Progenitor cell of endocrine pancreas (in vitro differentiated cells): ENCODE results near the gene FAM181A. TPM values are rescaled to one million over a fixed set of nuclear protein-coding genes. Genes with fewer than 3 reads are reported as not detected.

Source experiments
- DNase-seq: peaks from one replicate; pipeline ENCODE4 v3.0.0; 2021; ENCODE audit warnings: low spot score; ENCODE audit not compliant: unreplicated experiment
- H3K27ac Mint-ChIP-seq: 2 replicates; pipeline ENCODE4 v1.8.0; 2021; ENCODE audit warnings: mild to moderate bottlenecking, moderate library complexity, mixed read lengths
- H3K27me3 Mint-ChIP-seq: 2 replicates; pipeline ENCODE4 v1.8.0; 2021; ENCODE audit warnings: mixed read lengths
- H3K36me3 Mint-ChIP-seq: 2 replicates; pipeline ENCODE4 v1.8.0; 2022; ENCODE audit warnings: mixed read lengths; ENCODE audit not compliant: insufficient read depth
- H3K4me1 Mint-ChIP-seq: 2 replicates; pipeline ENCODE4 v1.8.0; 2021; ENCODE audit warnings: low read depth, mixed read lengths
- H3K4me3 Mint-ChIP-seq: 2 replicates; pipeline ENCODE4 v1.8.0; 2021; ENCODE audit warnings: low read depth, mild to moderate bottlenecking, moderate library complexity, mixed read lengths
- H3K9me3 Mint-ChIP-seq: 2 replicates; pipeline ENCODE4 v1.8.0; 2021; ENCODE audit warnings: low read depth, mixed read lengths
- CTCF ChIP-seq: fragments of 200-600 bp; sonication (generic); IDR thresholded peaks from one replicate; pipeline ENCODE4 v1.5.0; 2021; ENCODE audit warnings: antibody characterized with exemption, mild to moderate bottlenecking; ENCODE audit not compliant: unreplicated experiment
- total RNA-seq: library from RNA; stranded (reverse); gene quantifications from 2 replicates; pipeline ENCODE4 v1.2.1, GENCODE V29; 2021

The FAM181A gene
- total RNA-seq, 1 donor from 2014 or later = not detected

- peaks cover 9% of the 10 kb centered on the region for H3K27me3 Mint-ChIP-seq
- no peaks in the 10 kb centered on the region for H3K36me3 Mint-ChIP-seq
- no peak for DNase-seq
- H3K4me1 Mint-ChIP-seq = no peaks in the 10 kb centered on the region
- no peak for TF ChIP-seq CTCF
- H3K4me3 Mint-ChIP-seq = no peak overlapping the region
- H3K9me3 Mint-ChIP-seq = no peaks in the 10 kb centered on the region
- no peak overlapping the region for H3K27ac Mint-ChIP-seq
Measured at GRCh38 chr14:93884950-93885349, 42.2 kb upstream of the FAM181A start.

GRCh38 chr14:93888995-93889394 lies 38.1 kb upstream of the FAM181A start:
- no peak for TF ChIP-seq CTCF
- H3K4me3 Mint-ChIP-seq = no peak overlapping the region

GRCh38 chr14:93889739-93890483 lies 37.2 kb upstream of the FAM181A start:
- Mint-ChIP-seq H3K4me3 (no peak overlapping the region), H3K27me3 (peaks cover 15% of the 10 kb centered on the region), H3K9me3 (no peaks in the 10 kb centered on the region), H3K36me3 (no peaks in the 10 kb centered on the region), H3K4me1 (no peaks in the 10 kb centered on the region), H3K27ac (peak overlapping the region; percentile 62)
- no peak for DNase-seq
- no peak for TF ChIP-seq CTCF

More at GRCh38 chr14:93888995-93889394, 38.1 kb upstream of the FAM181A start:
- H3K4me1 Mint-ChIP-seq = no peaks in the 10 kb centered on the region
- H3K27ac Mint-ChIP-seq = peak overlapping the region; percentile 62
- no peak for DNase-seq
- peaks cover 15% of the 10 kb centered on the region for H3K27me3 Mint-ChIP-seq
- H3K36me3 Mint-ChIP-seq = no peaks in the 10 kb centered on the region
- H3K9me3 Mint-ChIP-seq = no peaks in the 10 kb centered on the region

GRCh38 chr14:93891756-93892504 lies 35.2 kb upstream of the FAM181A start:
- no peak for DNase-seq
- H3K36me3 Mint-ChIP-seq = no peaks in the 10 kb centered on the region
- no peak for TF ChIP-seq CTCF
- H3K4me1 Mint-ChIP-seq = no peaks in the 10 kb centered on the region
- H3K4me3 Mint-ChIP-seq = no peak overlapping the region
- H3K27me3 Mint-ChIP-seq = peaks cover 17% of the 10 kb centered on the region
- no peak overlapping the region for H3K27ac Mint-ChIP-seq
- no peaks in the 10 kb centered on the region for H3K9me3 Mint-ChIP-seq

- TF ChIP-seq CTCF = no peak
Measured at GRCh38 chr14:93892505-93892839, 34.7 kb upstream of the FAM181A start.

More at GRCh38 chr14:93892505-93892839, 34.7 kb upstream of the FAM181A start:
- no peaks in the 10 kb centered on the region for H3K4me1 Mint-ChIP-seq
- H3K27me3 Mint-ChIP-seq = peaks cover 20% of the 10 kb centered on the region
- H3K9me3 Mint-ChIP-seq = no peaks in the 10 kb centered on the region
- DNase-seq = no peak
- H3K4me3 Mint-ChIP-seq = no peak overlapping the region
- H3K36me3 Mint-ChIP-seq = no peaks in the 10 kb centered on the region
- no peak overlapping the region for H3K27ac Mint-ChIP-seq
